GM12878 (cell line): Measurements from ENCODE around the gene GPR31. TPM values are rescaled to one million over a fixed set of nuclear protein-coding genes. Genes with fewer than 3 reads are reported as not detected.

Experiments
- CHD1 ChIP-seq: IDR thresholded peaks from 2 replicates; pipeline ENCODE4 v1.6.1; 2012; ENCODE audit warnings: low read depth, low read length, improper control_type of control experiment
- CREB1 ChIP-seq: IDR thresholded peaks from 2 replicates; pipeline ENCODE4 v1.6.1; 2012; ENCODE audit warnings: low read depth, mild to moderate bottlenecking, inconsistent platforms
- EP300 ChIP-seq, 2 experiments: fragments of 150-350 bp in 1 of 2; IDR thresholded peaks; 2 replicates each; pipeline ENCODE4 v1.6.1; 2011 to 2012; ENCODE audit warnings: low read depth in 2 of 2, low read length in 2 of 2, borderline replicate concordance in 1 of 2, improper control_type of control experiment in 1 of 2, inconsistent platforms in 1 of 2; ENCODE audit not compliant: control insufficient read depth in 1 of 2
- KAT2A ChIP-seq: conservative IDR thresholded peaks from 2 replicates; pipeline ENCODE4 v1.6.1; 2011; ENCODE audit warnings: low read depth, low read length; ENCODE audit not compliant: control insufficient read depth
- TCF12 ChIP-seq: IDR thresholded peaks from 2 replicates; pipeline ENCODE4 v1.6.1; 2011; ENCODE audit warnings: low read depth, mild to moderate bottlenecking, low read length
- polyA plus RNA-seq, 11 experiments: library from polyadenylated mRNA; depleted of rRNA in 4 of 11; unstranded in 6 of 11; stranded (reverse) in 5 of 11; fragments of >200 nt; fragmentation: Nextera tagmentation in 4 of 11; fragmentation: Illumina TruSeq in 1 of 11; extraction: Ambion mirVana in 4 of 11; extraction: Trizol in 1 of 11; gene quantifications; 1 replicate in 1 of 11; 2 replicates in 10 of 11; pipeline versions ENCODE4 v1.2.1 to v1.2.3, GENCODE V29; 2011 to 2016; ENCODE audit warnings: inconsistent platforms in 2 of 11, missing spikeins in 2 of 11, low read depth in 1 of 11
- total RNA-seq, 4 experiments: library from RNA; depleted of rRNA in 3 of 4; stranded (reverse); fragments of >200 nt in 3 of 4; fragmentation: Illumina TruSeq in 1 of 4; extraction: Trizol in 1 of 4; gene quantifications; 2 replicates each; pipeline versions ENCODE4 v1.2.1 to v1.2.3, GENCODE V29; 2013 to 2021
- TF ChIP-seq, protein P1 (sequence below): fragments of 450-650 bp; IDR thresholded peaks from 2 replicates; pipeline ENCODE4 v1.6.1; 2018; ENCODE audit warnings: borderline replicate concordance, mild to moderate bottlenecking; ENCODE audit not compliant: partially characterized antibody
- TF ChIP-seq, protein P2 (sequence below): fragments of 450-650 bp; IDR thresholded peaks from 2 replicates; pipeline ENCODE4 v1.6.1; 2017; ENCODE audit warnings: borderline replicate concordance

The GPR31 gene
- total and polyA plus RNA-seq, 10 of the 15 experiments (the other 5 are each of a cell fraction or from before 2014, with no cell fraction given) = not detected

DNA sequence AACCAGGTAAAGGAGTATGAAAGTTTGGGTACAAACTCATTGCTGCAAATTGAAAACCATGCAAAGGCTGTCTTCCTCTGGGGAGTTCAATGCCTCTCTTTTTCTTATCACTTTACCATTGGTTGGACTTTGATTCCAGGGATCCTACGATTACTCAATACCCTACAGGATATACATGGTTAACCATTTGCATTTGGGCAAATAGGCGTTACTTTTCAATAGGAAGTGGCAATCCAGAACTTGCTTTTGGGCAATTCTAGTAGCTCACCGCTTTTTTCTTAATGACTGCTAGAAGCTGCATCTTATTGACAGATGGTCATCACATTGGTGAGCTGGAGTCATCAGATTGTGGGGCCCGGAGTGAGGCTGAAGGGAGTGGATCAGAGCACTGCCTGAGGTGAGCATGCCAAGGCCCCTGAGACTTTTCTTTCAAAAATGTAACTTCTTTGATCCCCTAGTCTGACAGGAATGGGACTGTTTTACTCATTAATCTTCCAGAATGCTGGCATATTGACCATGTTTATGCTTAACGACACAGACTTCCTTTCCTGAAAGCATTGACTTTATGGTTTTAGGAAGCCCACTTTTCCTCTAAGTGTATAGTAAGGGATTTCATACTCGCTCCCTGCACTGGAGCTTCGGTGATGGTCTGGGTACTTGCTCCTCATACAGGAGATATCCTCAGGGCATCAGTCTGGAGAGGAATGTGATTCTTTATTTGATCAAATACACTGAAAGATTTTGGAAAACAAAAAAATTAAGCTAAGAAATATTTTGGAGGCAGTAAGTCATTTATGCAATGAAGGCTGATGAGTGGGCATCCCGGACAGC, 34.7 kb downstream of the GPR31 start, which contains the start of gene CCR6 (continued):
- TF ChIP-seq, protein P1, sequence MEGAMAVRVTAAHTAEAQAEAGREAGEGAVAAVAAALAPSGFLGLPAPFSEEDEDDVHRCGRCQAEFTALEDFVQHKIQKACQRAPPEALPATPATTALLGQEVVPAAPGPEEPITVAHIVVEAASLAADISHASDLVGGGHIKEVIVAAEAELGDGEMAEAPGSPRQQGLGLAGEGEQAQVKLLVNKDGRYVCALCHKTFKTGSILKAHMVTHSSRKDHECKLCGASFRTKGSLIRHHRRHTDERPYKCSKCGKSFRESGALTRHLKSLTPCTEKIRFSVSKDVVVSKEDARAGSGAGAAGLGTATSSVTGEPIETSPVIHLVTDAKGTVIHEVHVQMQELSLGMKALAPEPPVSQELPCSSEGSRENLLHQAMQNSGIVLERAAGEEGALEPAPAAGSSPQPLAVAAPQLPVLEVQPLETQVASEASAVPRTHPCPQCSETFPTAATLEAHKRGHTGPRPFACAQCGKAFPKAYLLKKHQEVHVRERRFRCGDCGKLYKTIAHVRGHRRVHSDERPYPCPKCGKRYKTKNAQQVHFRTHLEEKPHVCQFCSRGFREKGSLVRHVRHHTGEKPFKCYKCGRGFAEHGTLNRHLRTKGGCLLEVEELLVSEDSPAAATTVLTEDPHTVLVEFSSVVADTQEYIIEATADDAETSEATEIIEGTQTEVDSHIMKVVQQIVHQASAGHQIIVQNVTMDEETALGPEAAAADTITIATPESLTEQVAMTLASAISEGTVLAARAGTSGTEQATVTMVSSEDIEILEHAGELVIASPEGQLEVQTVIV = no peak
- TF ChIP-seq TCF12 = no peak
- 0 out of 4 replicates have a peak, but pooled peaks of 1 of the 2 experiments have one; percentile 29 for TF ChIP-seq EP300 (IDR thresholded peaks at IDR 0.05; ENCODE audit: borderline replicate concordance in 1 of 2, control insufficient read depth in 1 of 2, low read depth in 2 of 2, low read length in 2 of 2)
- no peak for TF ChIP-seq KAT2A
- no peak for TF ChIP-seq CHD1
- TF ChIP-seq, protein P2, sequence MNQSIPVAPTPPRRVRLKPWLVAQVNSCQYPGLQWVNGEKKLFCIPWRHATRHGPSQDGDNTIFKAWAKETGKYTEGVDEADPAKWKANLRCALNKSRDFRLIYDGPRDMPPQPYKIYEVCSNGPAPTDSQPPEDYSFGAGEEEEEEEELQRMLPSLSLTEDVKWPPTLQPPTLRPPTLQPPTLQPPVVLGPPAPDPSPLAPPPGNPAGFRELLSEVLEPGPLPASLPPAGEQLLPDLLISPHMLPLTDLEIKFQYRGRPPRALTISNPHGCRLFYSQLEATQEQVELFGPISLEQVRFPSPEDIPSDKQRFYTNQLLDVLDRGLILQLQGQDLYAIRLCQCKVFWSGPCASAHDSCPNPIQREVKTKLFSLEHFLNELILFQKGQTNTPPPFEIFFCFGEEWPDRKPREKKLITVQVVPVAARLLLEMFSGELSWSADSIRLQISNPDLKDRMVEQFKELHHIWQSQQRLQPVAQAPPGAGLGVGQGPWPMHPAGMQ = no peak
- no peak for TF ChIP-seq CREB1
